ENCODE data around the gene PRKCE. TPM values are rescaled to one million over a fixed set of nuclear protein-coding genes. Genes with fewer than 3 reads are reported as not detected.

The PRKCE gene
- total RNA-seq, 1 experiment from 2014 or later, result 14.8 TPM

GRCh38 chr2:46008091-46008870 is 356.8 kb downstream of the PRKCE start:
- CTCF ChIA-PET, result no interaction called here
- H3K79me2 ChIP-seq (ENCODE audit: insufficient read depth, low read length), result no peaks in the 10 kb centered on the region
- H3K4me3 ChIP-seq (replicated peaks in 1 of 2; ENCODE audit: low read depth in 1 of 2, low read length in 2 of 2), result no peak overlapping the region
- TF ChIP-seq CTCF (IDR thresholded peaks at IDR 0.05 in 2 of 3, conservative IDR thresholded peaks at IDR 0.05 in 1 of 3; ENCODE audit: borderline replicate concordance in 1 of 3, insufficient read depth in 1 of 3, low read depth in 2 of 3, low read length in 2 of 3), result no peak
- no peak for TF ChIP-seq SRF (IDR thresholded peaks at IDR 0.05; ENCODE audit: low read depth)
- TF ChIP-seq JUND (IDR thresholded peaks at IDR 0.05), result no peak
- no peak for TF ChIP-seq CEBPB (IDR thresholded peaks at IDR 0.05; ENCODE audit: low read depth)
- no peak for TF ChIP-seq YY1 (IDR thresholded peaks at IDR 0.05; ENCODE audit: extremely low read depth, insufficient replicate concordance, low read depth, low read length)
- no peak for TF ChIP-seq RAD21 (IDR thresholded peaks at IDR 0.05; ENCODE audit: low read depth)
- H2AFZ ChIP-seq (ENCODE audit: low read depth, low read length, poor library complexity, severe bottlenecking), result no peak overlapping the region
- no peaks in the 10 kb centered on the region for H3K9me2 ChIP-seq (ENCODE audit: insufficient read depth)
- no peaks in the 10 kb centered on the region for H3K9me3 ChIP-seq (ENCODE audit: control insufficient read depth in 1 of 2, insufficient read depth in 1 of 2, low read depth in 1 of 2, low read length in 2 of 2)
- no peak overlapping the region for H3K9ac ChIP-seq (ENCODE audit: low read length)
- H3K4me2 ChIP-seq (ENCODE audit: low read length), result no peak overlapping the region
- no TSS peak for BruUV-seq (replicated peaks)
- intact Hi-C loops (cut with micrococcal nuclease), result no loop called here
- no peak overlapping the region; the same call in 1 of the 2 replicates for H3K27ac ChIP-seq (ENCODE audit: low read depth, low read length)
- DNase-seq (ENCODE audit: low read depth, low spot score) (no peak), ATAC-seq (no peak)
- no peaks in the 10 kb centered on the region for H4K20me1 ChIP-seq (ENCODE audit: insufficient read depth)
- RAD21 ChIA-PET (ENCODE audit: low non-redundant PET in 1 of 2, low total read pairs in 2 of 2, uncharacterized antibody in 2 of 2, unreplicated experiment in 2 of 2), result no interaction called here
- peaks cover 0 to 8% of the 10 kb centered on the region in 2 experiments; a peak in 1 of 4 replicates for H3K4me1 ChIP-seq (ENCODE audit: control insufficient read depth in 1 of 2, insufficient read depth in 2 of 2, low read length in 2 of 2)
- no peaks in the 10 kb centered on the region for H3K36me3 ChIP-seq (ENCODE audit: control insufficient read depth in 1 of 2, insufficient read depth in 2 of 2, low read length in 2 of 2)
- POLR2A ChIA-PET, result no interaction called here
- H3K27me3 ChIP-seq (ENCODE audit: insufficient read depth, low read length), result no peaks in the 10 kb centered on the region

- Histone ChIP-seq H3K9me2 (ENCODE audit: insufficient read depth) (no peaks in the 10 kb centered on the region), H3K9ac (ENCODE audit: low read length) (no peak overlapping the region), H3K4me1 (ENCODE audit: control insufficient read depth in 1 of 2, insufficient read depth in 2 of 2, low read length in 2 of 2) (peaks cover 0 to 8% of the 10 kb centered on the region in 2 experiments; a peak in 1 of 4 replicates), H2AFZ (ENCODE audit: low read depth, low read length, poor library complexity, severe bottlenecking) (no peak overlapping the region), H3K27me3 (ENCODE audit: insufficient read depth, low read length) (no peaks in the 10 kb centered on the region), H3K9me3 (ENCODE audit: control insufficient read depth in 1 of 2, insufficient read depth in 1 of 2, low read depth in 1 of 2, low read length in 2 of 2) (no peaks in the 10 kb centered on the region), H3K36me3 (ENCODE audit: control insufficient read depth in 1 of 2, insufficient read depth in 2 of 2, low read length in 2 of 2) (no peaks in the 10 kb centered on the region), H3K4me2 (ENCODE audit: low read length) (no peak overlapping the region), H4K20me1 (ENCODE audit: insufficient read depth) (no peaks in the 10 kb centered on the region), H3K27ac (ENCODE audit: low read depth, low read length) (no peak overlapping the region), H3K4me3 (replicated peaks in 1 of 2; ENCODE audit: low read depth in 1 of 2, low read length in 2 of 2) (no peak overlapping the region), H3K79me2 (ENCODE audit: insufficient read depth, low read length) (no peaks in the 10 kb centered on the region)
- RAD21 ChIA-PET (ENCODE audit: low non-redundant PET in 1 of 2, low total read pairs in 2 of 2, uncharacterized antibody in 2 of 2, unreplicated experiment in 2 of 2), result no interaction called here
- intact Hi-C loops (cut with micrococcal nuclease), result no loop called here
- POLR2A ChIA-PET, result interaction anchor here (0.6 kb wide), 1 partner anchor 9 kb away, joined by 3 read pairs; no protein-coding TSS in a partner anchor
- ATAC-seq (no peak), DNase-seq (ENCODE audit: low read depth, low spot score) (no peak)
- CTCF ChIA-PET, result no interaction called here
- TF ChIP-seq RAD21 (IDR thresholded peaks at IDR 0.05; ENCODE audit: low read depth), result no peak
- TF ChIP-seq ATF3 (IDR thresholded peaks at IDR 0.05), result no peak
- no peak for TF ChIP-seq TCF7L2 (IDR thresholded peaks at IDR 0.05; ENCODE audit: borderline replicate concordance, extremely low read depth, insufficient read depth, insufficient read length)
- no peak for TF ChIP-seq SP1 (IDR thresholded peaks at IDR 0.05; ENCODE audit: low read depth)
- no peak for TF ChIP-seq POLR2AphosphoS5 (IDR thresholded peaks at IDR 0.05; ENCODE audit: low read depth, low read length)
- no peak for TF ChIP-seq ZFX (IDR thresholded peaks at IDR 0.05)
- no peak for TF ChIP-seq POLR2A (IDR thresholded peaks at IDR 0.05; ENCODE audit: borderline replicate concordance, extremely low read depth, insufficient read depth, insufficient read length)
- TF ChIP-seq FOSL1 (IDR thresholded peaks at IDR 0.05; ENCODE audit: low read depth), result no peak
- TF ChIP-seq REST (IDR thresholded peaks at IDR 0.05; ENCODE audit: low read depth), result no peak
- no TSS peak for BruUV-seq (replicated peaks)
Measured at GRCh38 chr2:46009315-46009714, 357.8 kb downstream of the PRKCE start.
